Neural cell (in vitro differentiated cells): Measurements from ENCODE around the gene COMMD4. TPM values are rescaled to one million over a fixed set of nuclear protein-coding genes. Genes with fewer than 3 reads are reported as not detected.

Source experiments
- H2AFZ ChIP-seq: fragments of 200-600, 300-800 bp; sonication (generic), shearing (Covaris generic); 2 replicates; pipeline ENCODE4 v1.6.0; 2014; ENCODE audit warnings: low read depth, mild to moderate bottlenecking, antibody characterized with exemption, low read length, moderate library complexity
- H3F3A ChIP-seq: fragments of 200-600 bp; shearing (Covaris generic); 2 replicates; pipeline ENCODE4 v1.6.1; 2016; ENCODE audit warnings: mild to moderate bottlenecking, moderate library complexity, mixed read lengths, antibody characterized with exemption, low read length; ENCODE audit not compliant: insufficient read depth, poor library complexity, severe bottlenecking
- H3K27ac ChIP-seq: fragments of 200-600, 300-800 bp; sonication (generic), shearing (Covaris generic); 2 replicates; pipeline ENCODE4 v1.5.1; 2014; ENCODE audit warnings: mild to moderate bottlenecking, low read length, moderate library complexity
- H3K27me3 ChIP-seq: fragments of 300-800, 200-600 bp; sonication (generic), shearing (Covaris generic); 2 replicates; pipeline ENCODE4 v1.6.0; 2014; ENCODE audit warnings: mild to moderate bottlenecking, low read depth, low read length, moderate library complexity; ENCODE audit not compliant: insufficient read depth
- H3K36me3 ChIP-seq: fragments of 300-800, 200-600 bp; sonication (generic), shearing (Covaris generic); 2 replicates; pipeline ENCODE4 v1.5.1; 2014; ENCODE audit warnings: mild to moderate bottlenecking, antibody characterized with exemption, low read length, moderate library complexity; ENCODE audit not compliant: insufficient read depth
- H3K4me2 ChIP-seq: fragments of 300-800, 200-600 bp; sonication (generic), shearing (Covaris generic); 2 replicates; pipeline ENCODE4 v1.6.0; 2014; ENCODE audit warnings: mild to moderate bottlenecking, low read length
- H3K4me3 ChIP-seq: fragments of 300-800, 200-600 bp; sonication (generic), shearing (Covaris generic); 2 replicates; pipeline ENCODE4 v1.5.1; 2014; ENCODE audit warnings: mild to moderate bottlenecking, low read length, moderate library complexity
- H3K79me2 ChIP-seq: fragments of 200-600 bp; shearing (Covaris generic); replicated peaks from 2 replicates; pipeline ENCODE4 v1.6.0; 2014; ENCODE audit warnings: mild to moderate bottlenecking, low read length, moderate library complexity; ENCODE audit not compliant: insufficient read depth
- H3K9ac ChIP-seq: fragments of 300-800, 200-600 bp; sonication (generic), shearing (Covaris generic); 2 replicates; pipeline ENCODE4 v1.6.1; 2016; ENCODE audit warnings: mild to moderate bottlenecking, low read length, mixed read lengths
- H3K9me2 ChIP-seq: fragments of 200-600 bp; shearing (Covaris generic); 2 replicates; pipeline ENCODE4 v1.6.1; 2016; ENCODE audit warnings: mild to moderate bottlenecking, low read length, mixed read lengths; ENCODE audit not compliant: insufficient read depth
- H3K9me3 ChIP-seq: fragments of 200-600, 300-800 bp; sonication (generic), shearing (Covaris generic); 2 replicates; pipeline ENCODE4 v1.6.1; 2016; ENCODE audit warnings: mild to moderate bottlenecking, mixed run types, low read length, moderate library complexity, mixed read lengths
- H4K20me1 ChIP-seq: fragments of 200-600 bp; shearing (Covaris generic); 2 replicates; pipeline ENCODE4 v1.6.1; 2016; ENCODE audit warnings: mild to moderate bottlenecking, mixed run types; ENCODE audit not compliant: insufficient read depth
- CTCF ChIP-seq: fragments of 450-650 bp; IDR thresholded peaks from 2 replicates; pipeline ENCODE4 v1.5.1; 2014; ENCODE audit warnings: antibody characterized with exemption, mild to moderate bottlenecking, moderate library complexity; ENCODE audit not compliant: poor library complexity, severe bottlenecking
- EP300 ChIP-seq: fragments of 450-650 bp; conservative IDR thresholded peaks from 2 replicates; pipeline ENCODE4 v1.6.1; 2014; ENCODE audit warnings: antibody characterized with exemption, mild to moderate bottlenecking, moderate library complexity; ENCODE audit not compliant: poor library complexity, severe bottlenecking
- EZH2 ChIP-seq: fragments of 200-600, 300-800 bp; shearing (Covaris generic), sonication (generic); IDR thresholded peaks from 2 replicates; pipeline ENCODE4 v1.6.1; 2014; ENCODE audit warnings: antibody characterized with exemption, low read length, borderline replicate concordance, mild to moderate bottlenecking; ENCODE audit not compliant: insufficient read depth, poor library complexity, severe bottlenecking
- MXI1 ChIP-seq: fragments of 450-650 bp; conservative IDR thresholded peaks from 2 replicates; pipeline ENCODE4 v1.6.1; 2014; ENCODE audit warnings: antibody characterized with exemption, mild to moderate bottlenecking; ENCODE audit not compliant: poor library complexity, severe bottlenecking
- POLR2AphosphoS5 ChIP-seq: IDR thresholded peaks from 2 replicates; pipeline ENCODE4 v1.6.1; 2012
- RAD21 ChIP-seq: fragments of 450-650 bp; conservative IDR thresholded peaks from 2 replicates; pipeline ENCODE4 v1.6.1; 2014; ENCODE audit warnings: antibody characterized with exemption, mild to moderate bottlenecking, moderate library complexity
- REST ChIP-seq: IDR thresholded peaks from 2 replicates; pipeline ENCODE4 v1.6.1; 2012; ENCODE audit warnings: borderline replicate concordance
- SMC3 ChIP-seq: fragments of 450-650 bp; conservative IDR thresholded peaks from 2 replicates; pipeline ENCODE4 v1.6.1; 2014; ENCODE audit warnings: antibody characterized with exemption, mild to moderate bottlenecking, moderate library complexity; ENCODE audit not compliant: poor library complexity
- TAF1 ChIP-seq: IDR thresholded peaks from 2 replicates; pipeline ENCODE4 v1.6.1; 2012; ENCODE audit warnings: low read depth
- polyA plus RNA-seq: library from polyadenylated mRNA; depleted of rRNA; stranded (reverse); fragments of >200 nt; gene quantifications from 2 replicates; pipeline ENCODE4 v1.2.3, GENCODE V29; 2014

COMMD4 gene
- polyA plus RNA-seq, 1 donor from 2014 or later, result 103 TPM

- H3K9me3 ChIP-seq, result no peaks in the 10 kb centered on the region
- H3K4me3 ChIP-seq, result no peak overlapping the region
- no peaks in the 10 kb centered on the region for H4K20me1 ChIP-seq
- no peaks in the 10 kb centered on the region for H3K9me2 ChIP-seq
- H2AFZ ChIP-seq, result no peak overlapping the region
- no peaks in the 10 kb centered on the region for H3K36me3 ChIP-seq
- peaks cover 3% of the 10 kb centered on the region for H3K27me3 ChIP-seq
- TF ChIP-seq EP300, result no peak
- TF ChIP-seq REST, result no peak
- no peak for TF ChIP-seq MXI1
- H3K4me2 ChIP-seq, result no peak overlapping the region
- no peaks in the 10 kb centered on the region for H3K79me2 ChIP-seq
- no peak overlapping the region for H3K9ac ChIP-seq
- H3F3A ChIP-seq, result no peaks in the 10 kb centered on the region
- no peak overlapping the region for H3K27ac ChIP-seq
Measured at GRCh38 chr15:75306188-75306587, 29.7 kb upstream of the COMMD4 start.

- H3K4me3 ChIP-seq, result no peak overlapping the region
- no peaks in the 10 kb centered on the region for H3K9me2 ChIP-seq
- TF ChIP-seq EP300 (no peak), REST (no peak), RAD21 (peak; percentile 48), CTCF (peak; percentile 47), MXI1 (no peak), POLR2AphosphoS5 (no peak), EZH2 (no peak), TAF1 (no peak), SMC3 (peak; percentile 53)
- no peaks in the 10 kb centered on the region for H3K36me3 ChIP-seq
- H3K79me2 ChIP-seq, result no peaks in the 10 kb centered on the region
- no peak overlapping the region for H2AFZ ChIP-seq
- H3K9me3 ChIP-seq, result no peaks in the 10 kb centered on the region
- no peak overlapping the region for H3K4me2 ChIP-seq
- no peak overlapping the region for H3K27ac ChIP-seq
- H3K9ac ChIP-seq, result no peak overlapping the region
- no peaks in the 10 kb centered on the region for H3F3A ChIP-seq
- no peaks in the 10 kb centered on the region for H4K20me1 ChIP-seq
- H3K27me3 ChIP-seq, result peaks cover 3% of the 10 kb centered on the region
Measured at GRCh38 chr15:75307778-75308390, 28.0 kb upstream of the COMMD4 start.
